ENCODE data around the gene PAFAH2.
A peak's percentile ranks its signal among the peaks of the same experiment; 100 is the strongest.

Gene PAFAH2

DNA sequence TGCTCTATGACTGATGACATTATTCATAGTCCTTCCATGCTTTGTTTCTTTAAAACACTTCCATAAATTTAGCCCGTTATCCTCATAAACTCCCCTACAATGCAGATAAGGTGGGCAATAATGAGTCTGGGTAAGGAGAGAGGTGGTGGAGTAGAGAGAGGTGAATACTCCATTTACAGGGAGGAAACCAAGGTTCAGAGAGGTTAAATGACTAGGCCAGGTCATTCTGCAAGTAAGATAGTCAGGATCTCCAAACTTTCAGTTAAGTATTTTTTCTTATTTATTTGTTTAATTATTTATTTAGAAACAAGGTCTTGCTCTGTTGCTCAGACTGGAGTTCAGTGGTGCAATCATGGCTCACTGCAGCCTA is 26.1 kb downstream of the PAFAH2 start:
- no peak overlapping the region for H3K4me3 ChIP-seq (ENCODE audit: low read length)
- H3K9ac ChIP-seq (ENCODE audit: low read length): no peak overlapping the region
- no peaks in the 10 kb centered on the region for H3K4me1 ChIP-seq (ENCODE audit: control insufficient read depth, insufficient read depth, low read length)
- DNase-seq (ENCODE audit: low read depth): no peak
- peaks cover 62% of the 10 kb centered on the region for H3K36me3 ChIP-seq (ENCODE audit: control insufficient read depth, insufficient read depth, low read length, severe bottlenecking)
- H3K27me3 ChIP-seq (replicated peaks; ENCODE audit: control insufficient read depth, insufficient read depth, low read length): no peaks in the 10 kb centered on the region
- H3K9me3 ChIP-seq (ENCODE audit: control insufficient read depth, low read length): no peaks in the 10 kb centered on the region

DNA sequence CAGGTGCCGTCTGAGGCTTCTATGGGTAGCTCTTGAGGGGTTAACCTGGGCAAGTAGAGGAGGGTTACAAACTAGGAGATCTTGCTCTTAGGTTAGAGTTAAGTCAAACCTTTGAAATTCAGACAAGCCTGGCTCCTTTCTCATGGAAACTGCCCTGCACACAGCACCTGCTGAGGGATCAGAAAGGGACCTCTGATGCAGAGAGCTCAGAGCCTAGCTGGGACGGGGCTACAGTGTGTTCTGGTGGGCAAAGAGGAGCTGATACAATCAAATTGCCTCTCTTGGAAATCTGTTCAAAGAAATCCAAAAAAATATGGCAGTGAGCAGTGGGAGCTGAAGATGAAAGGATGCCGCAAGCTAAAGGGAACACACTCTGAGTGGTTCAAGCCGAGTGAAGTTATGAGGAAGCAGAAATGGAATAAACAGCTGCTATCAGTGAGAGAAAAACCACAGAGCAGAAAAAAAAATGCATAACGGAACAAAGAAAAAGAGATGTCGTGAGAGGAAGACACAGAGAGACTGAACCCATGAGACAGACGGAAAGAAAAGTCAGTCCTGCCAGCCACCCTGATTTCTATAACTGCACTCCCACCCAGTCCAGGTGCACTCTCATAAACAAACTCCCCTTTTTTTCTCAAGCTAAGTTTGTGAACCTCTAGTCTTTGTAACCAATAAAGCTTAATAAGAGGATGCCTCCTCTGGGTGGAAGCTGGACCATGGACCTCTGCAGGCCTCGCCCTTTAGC is 26.6 kb downstream of the PAFAH2 start:
- H3K9ac ChIP-seq (ENCODE audit: low read length): no peak overlapping the region
- peaks cover 58% of the 10 kb centered on the region for H3K36me3 ChIP-seq (ENCODE audit: control insufficient read depth, insufficient read depth, low read length, severe bottlenecking)
- no peak for DNase-seq (ENCODE audit: low read depth)
- no peak overlapping the region for H3K4me3 ChIP-seq (ENCODE audit: low read length)
- no peaks in the 10 kb centered on the region for H3K4me1 ChIP-seq (ENCODE audit: control insufficient read depth, insufficient read depth, low read length)
- H3K27me3 ChIP-seq (replicated peaks; ENCODE audit: control insufficient read depth, insufficient read depth, low read length): no peaks in the 10 kb centered on the region
- no peaks in the 10 kb centered on the region for H3K9me3 ChIP-seq (ENCODE audit: control insufficient read depth, low read length)

GRCh38 chr1:25967308-25967707 is 30.6 kb downstream of the PAFAH2 start:
- Histone ChIP-seq H3K36me3 (ENCODE audit: control insufficient read depth, insufficient read depth, low read length, severe bottlenecking) (peaks cover 32% of the 10 kb centered on the region), H3K27me3 (replicated peaks; ENCODE audit: control insufficient read depth, insufficient read depth, low read length) (no peaks in the 10 kb centered on the region), H3K4me3 (ENCODE audit: low read length) (no peak overlapping the region), H3K9ac (ENCODE audit: low read length) (no peak overlapping the region), H3K9me3 (ENCODE audit: control insufficient read depth, low read length) (no peaks in the 10 kb centered on the region), H3K4me1 (ENCODE audit: control insufficient read depth, insufficient read depth, low read length) (no peaks in the 10 kb centered on the region)
- no peak for DNase-seq (ENCODE audit: low read depth)

DNA sequence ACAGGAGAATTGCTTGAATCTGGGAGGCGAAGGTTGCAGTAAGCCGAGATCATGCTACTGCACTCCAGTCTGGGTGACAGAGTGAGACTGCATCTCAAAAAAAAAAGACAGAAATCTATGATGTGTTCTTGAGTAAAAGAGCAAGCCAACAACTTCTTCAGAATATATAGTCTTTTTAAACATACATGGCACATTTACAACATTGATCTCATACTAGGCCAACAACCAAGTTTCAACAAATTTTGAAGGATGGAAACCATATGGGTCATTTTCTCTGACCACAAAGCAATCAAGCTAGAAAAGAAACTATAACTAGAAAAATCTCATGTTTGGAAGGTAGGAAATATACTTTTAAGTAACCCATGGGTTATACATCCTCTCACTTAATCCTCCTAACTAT is 38.3 kb downstream of the PAFAH2 start:
- peaks cover 1% of the 10 kb centered on the region for H3K4me1 ChIP-seq (ENCODE audit: control insufficient read depth, insufficient read depth, low read length)
- peaks cover 51% of the 10 kb centered on the region for H3K36me3 ChIP-seq (ENCODE audit: control insufficient read depth, insufficient read depth, low read length, severe bottlenecking)
- no peak for DNase-seq (ENCODE audit: low read depth)
- H3K27me3 ChIP-seq (replicated peaks; ENCODE audit: control insufficient read depth, insufficient read depth, low read length): no peaks in the 10 kb centered on the region
- no peak overlapping the region for H3K9ac ChIP-seq (ENCODE audit: low read length)
- peaks cover 6% of the 10 kb centered on the region for H3K9me3 ChIP-seq (ENCODE audit: control insufficient read depth, low read length)
- no peak overlapping the region for H3K4me3 ChIP-seq (ENCODE audit: low read length)

GRCh38 chr1:25958465-25958864 is 39.4 kb downstream of the PAFAH2 start:
- peak; percentile 48 for DNase-seq (ENCODE audit: low read depth)
- Histone ChIP-seq H3K36me3 (ENCODE audit: control insufficient read depth, insufficient read depth, low read length, severe bottlenecking) (peaks cover 48% of the 10 kb centered on the region), H3K27me3 (replicated peaks; ENCODE audit: control insufficient read depth, insufficient read depth, low read length) (no peaks in the 10 kb centered on the region), H3K4me1 (ENCODE audit: control insufficient read depth, insufficient read depth, low read length) (peaks cover 12% of the 10 kb centered on the region), H3K4me3 (ENCODE audit: low read length) (no peak overlapping the region), H3K9me3 (ENCODE audit: control insufficient read depth, low read length) (peaks cover 6% of the 10 kb centered on the region), H3K9ac (ENCODE audit: low read length) (no peak overlapping the region)

DNA sequence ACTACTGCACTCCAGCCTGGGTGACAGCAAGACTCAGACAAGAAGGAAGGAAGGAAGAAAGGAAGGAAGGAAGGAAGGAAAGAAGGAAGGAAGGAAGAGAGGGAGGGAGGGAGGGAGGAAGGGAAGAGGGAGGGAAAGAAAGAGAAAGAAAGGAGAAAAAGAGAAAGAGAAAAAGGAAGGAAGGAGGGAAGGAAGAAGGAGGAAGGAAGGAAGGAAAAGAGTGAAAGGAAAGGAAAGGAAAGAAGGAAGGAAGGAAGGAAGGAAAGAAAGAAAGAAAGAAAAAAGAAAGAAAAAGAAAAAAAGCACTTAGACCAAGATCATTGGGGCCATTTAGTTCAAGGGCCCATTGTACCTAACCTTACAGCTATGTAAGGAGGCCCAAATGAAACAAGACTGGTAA is 42.3 kb downstream of the PAFAH2 start:
- peaks cover 22% of the 10 kb centered on the region for H3K4me1 ChIP-seq (ENCODE audit: control insufficient read depth, insufficient read depth, low read length)
- H3K4me3 ChIP-seq (ENCODE audit: low read length): no peak overlapping the region
- no peak for DNase-seq (ENCODE audit: low read depth)
- no peak overlapping the region for H3K9ac ChIP-seq (ENCODE audit: low read length)
- H3K27me3 ChIP-seq (replicated peaks; ENCODE audit: control insufficient read depth, insufficient read depth, low read length): no peaks in the 10 kb centered on the region
- H3K36me3 ChIP-seq (ENCODE audit: control insufficient read depth, insufficient read depth, low read length, severe bottlenecking): peaks cover 24% of the 10 kb centered on the region
- H3K9me3 ChIP-seq (ENCODE audit: control insufficient read depth, low read length): peaks cover 6% of the 10 kb centered on the region

GRCh38 chr1:25954282-25954938 is 43.5 kb downstream of the PAFAH2 start:
- no peak for DNase-seq (ENCODE audit: low read depth)
- Histone ChIP-seq H3K36me3 (ENCODE audit: control insufficient read depth, insufficient read depth, low read length, severe bottlenecking) (peaks cover 13% of the 10 kb centered on the region), H3K4me3 (ENCODE audit: low read length) (no peak overlapping the region), H3K9me3 (ENCODE audit: control insufficient read depth, low read length) (peaks cover 8% of the 10 kb centered on the region), H3K9ac (ENCODE audit: low read length) (no peak overlapping the region), H3K4me1 (ENCODE audit: control insufficient read depth, insufficient read depth, low read length) (peaks cover 22% of the 10 kb centered on the region), H3K27me3 (replicated peaks; ENCODE audit: control insufficient read depth, insufficient read depth, low read length) (no peaks in the 10 kb centered on the region)

- Histone ChIP-seq H3K4me1 (ENCODE audit: control insufficient read depth, insufficient read depth, low read length) (peaks cover 29% of the 10 kb centered on the region), H3K9me3 (ENCODE audit: control insufficient read depth, low read length) (peaks cover 2% of the 10 kb centered on the region), H3K27me3 (replicated peaks; ENCODE audit: control insufficient read depth, insufficient read depth, low read length) (no peaks in the 10 kb centered on the region), H3K9ac (ENCODE audit: low read length) (no peak overlapping the region), H3K4me3 (ENCODE audit: low read length) (no peak overlapping the region), H3K36me3 (ENCODE audit: control insufficient read depth, insufficient read depth, low read length, severe bottlenecking) (no peaks in the 10 kb centered on the region)
- DNase-seq (ENCODE audit: low read depth): peak; percentile 23
Measured at GRCh38 chr1:25952841-25953401, 44.9 kb downstream of the PAFAH2 start.

DNA sequence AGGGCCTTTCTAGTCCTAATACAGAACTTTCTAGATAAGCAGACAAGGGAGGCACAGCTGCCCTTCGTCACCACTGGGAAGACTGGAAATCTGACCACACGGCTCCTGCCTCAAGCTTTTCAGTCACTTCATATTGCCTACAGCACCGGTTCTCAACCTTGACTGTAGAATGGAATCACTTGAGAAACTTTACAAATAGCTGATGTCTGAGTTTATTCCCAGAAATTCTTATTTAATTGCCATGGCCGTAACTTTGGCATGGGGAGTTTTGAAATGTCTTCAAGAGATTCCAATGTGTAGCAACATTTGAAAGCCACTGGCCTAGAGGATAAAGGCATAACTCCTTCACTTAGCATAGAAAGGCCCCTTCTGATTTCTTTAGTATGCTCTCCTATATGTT is 49.2 kb downstream of the PAFAH2 start:
- no peaks in the 10 kb centered on the region for H3K27me3 ChIP-seq (replicated peaks; ENCODE audit: control insufficient read depth, insufficient read depth, low read length)
- peaks cover 2% of the 10 kb centered on the region for H3K9me3 ChIP-seq (ENCODE audit: control insufficient read depth, low read length)
- no peak for DNase-seq (ENCODE audit: low read depth)
- no peak overlapping the region for H3K4me3 ChIP-seq (ENCODE audit: low read length)
- H3K9ac ChIP-seq (ENCODE audit: low read length): no peak overlapping the region
- H3K36me3 ChIP-seq (ENCODE audit: control insufficient read depth, insufficient read depth, low read length, severe bottlenecking): no peaks in the 10 kb centered on the region
- peaks cover 24% of the 10 kb centered on the region for H3K4me1 ChIP-seq (ENCODE audit: control insufficient read depth, insufficient read depth, low read length)

DNA sequence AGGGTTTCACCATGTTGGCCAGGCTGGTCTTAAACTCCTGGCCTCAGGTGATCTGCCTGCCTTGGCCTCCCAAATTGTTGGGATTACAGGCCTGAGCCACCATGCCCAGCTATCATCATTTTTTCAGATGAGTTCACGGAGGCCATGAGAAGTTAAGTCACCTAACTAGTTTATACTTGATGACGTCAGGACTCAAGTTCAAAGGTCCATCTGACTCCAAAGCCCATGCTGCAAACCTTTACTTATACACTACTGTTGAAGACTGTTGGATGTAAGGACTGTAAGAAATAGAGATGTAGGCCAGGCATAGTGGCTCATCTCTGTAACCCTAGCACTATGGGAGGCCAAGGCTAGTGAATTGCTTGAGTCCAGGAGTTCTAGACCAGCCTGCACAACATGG is 50.8 kb downstream of the PAFAH2 start:
- peaks cover 2% of the 10 kb centered on the region for H3K9me3 ChIP-seq (ENCODE audit: control insufficient read depth, low read length)

GRCh38 chr1:25945761-25946160 is 52.1 kb downstream of the PAFAH2 start:
- Histone ChIP-seq H3K4me1 (ENCODE audit: control insufficient read depth, insufficient read depth, low read length) (peaks cover 12% of the 10 kb centered on the region), H3K36me3 (ENCODE audit: control insufficient read depth, insufficient read depth, low read length, severe bottlenecking) (no peaks in the 10 kb centered on the region), H3K27me3 (replicated peaks; ENCODE audit: control insufficient read depth, insufficient read depth, low read length) (no peaks in the 10 kb centered on the region), H3K9me3 (ENCODE audit: control insufficient read depth, low read length) (peaks cover 2% of the 10 kb centered on the region), H3K9ac (ENCODE audit: low read length) (no peak overlapping the region), H3K4me3 (ENCODE audit: low read length) (no peak overlapping the region)
- DNase-seq (ENCODE audit: low read depth): no peak

More for the DNA sequence above, 50.8 kb downstream of the PAFAH2 start:
- H3K36me3 ChIP-seq (ENCODE audit: control insufficient read depth, insufficient read depth, low read length, severe bottlenecking): no peaks in the 10 kb centered on the region
- H3K27me3 ChIP-seq (replicated peaks; ENCODE audit: control insufficient read depth, insufficient read depth, low read length): no peaks in the 10 kb centered on the region
- no peak for DNase-seq (ENCODE audit: low read depth)
- H3K4me1 ChIP-seq (ENCODE audit: control insufficient read depth, insufficient read depth, low read length): peaks cover 12% of the 10 kb centered on the region
- H3K4me3 ChIP-seq (ENCODE audit: low read length): no peak overlapping the region
- H3K9ac ChIP-seq (ENCODE audit: low read length): no peak overlapping the region
